Erythroblast (primary cell): ENCODE data around the gene IL17A.

ENCODE experiments used
- GATA1 ChIP-seq: IDR thresholded peaks from 2 replicates; pipeline ENCODE4 v1.6.1; 2011; ENCODE audit warnings: low read depth, mild to moderate bottlenecking, control low read depth, low read length, moderate library complexity
- POLR2A ChIP-seq: IDR thresholded peaks from 2 replicates; pipeline ENCODE4 v1.6.1; 2011; ENCODE audit warnings: mild to moderate bottlenecking, low read length

DNA sequence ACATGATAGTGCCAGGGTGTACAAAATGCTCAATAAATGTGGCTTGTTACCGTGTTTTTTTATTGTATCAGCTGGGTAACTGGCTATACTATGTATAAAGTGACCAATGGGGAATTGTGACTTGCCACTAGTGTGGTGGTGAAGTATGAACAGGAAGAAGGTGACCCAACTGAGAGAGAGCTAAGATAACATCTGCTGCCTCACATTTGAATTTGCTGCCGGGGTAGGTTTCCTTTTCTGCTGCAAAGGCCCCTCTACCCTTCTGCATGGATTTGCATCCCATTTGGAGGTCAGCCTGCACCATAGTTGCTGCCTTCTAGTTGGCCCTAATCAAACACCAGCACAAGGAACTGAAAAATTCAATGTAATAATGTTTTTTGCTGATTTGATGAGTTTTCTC is 24.1 kb downstream of the IL17A start:
- TF ChIP-seq POLR2A (no peak), GATA1 (no peak)
